Left ventricle myocardium superior (tissue), 1 donor: Measurements from ENCODE around the gene UPK3BL2. TPM values are rescaled to one million over a fixed set of nuclear protein-coding genes. Genes with fewer than 3 reads are reported as not detected.
"Not testable (repeated sequence)": the region's sequence is repeated elsewhere in the genome, so short reads cannot be mapped to it uniquely, and the experiment has no call there.

Experiments
- ATAC-seq: fragments of 200-7000 bp; cut with Tn5 transposase; one replicate; pipeline ENCODE4 v1.9.1; 2020; ENCODE audit warnings: mild to moderate bottlenecking, moderate library complexity
- DNase-seq: peaks from one replicate; pipeline ENCODE4 v3.0.0-alpha.2; 2020
- intact Hi-C: fragments of 100-400 bp; cut with micrococcal nuclease; formaldehyde crosslinking; loops from one replicate; pipeline ENCODE4 v1.11.0; 2022
- total RNA-seq: library from RNA; stranded (reverse); fragmentation: NEBNext Ultra II Directional; extraction: Animal tissue kit (Norgen Biotek cat#: 25700); gene quantifications from one replicate; pipeline ENCODE4 v1.2.1, GENCODE V29; 2021
- donor health status: DM: no; HTN: yes; CAD: no; lungs with severe emphysema.

UPK3BL2 gene
- total RNA-seq, 1 donor from 2014 or later: 2.9 TPM

- intact Hi-C loops, ATAC-seq, DNase-seq: not testable (repeated sequence)
Observed at GRCh38 chr7:102503141-102503540, 40.4 kb downstream of the UPK3BL2 start.

DNA sequence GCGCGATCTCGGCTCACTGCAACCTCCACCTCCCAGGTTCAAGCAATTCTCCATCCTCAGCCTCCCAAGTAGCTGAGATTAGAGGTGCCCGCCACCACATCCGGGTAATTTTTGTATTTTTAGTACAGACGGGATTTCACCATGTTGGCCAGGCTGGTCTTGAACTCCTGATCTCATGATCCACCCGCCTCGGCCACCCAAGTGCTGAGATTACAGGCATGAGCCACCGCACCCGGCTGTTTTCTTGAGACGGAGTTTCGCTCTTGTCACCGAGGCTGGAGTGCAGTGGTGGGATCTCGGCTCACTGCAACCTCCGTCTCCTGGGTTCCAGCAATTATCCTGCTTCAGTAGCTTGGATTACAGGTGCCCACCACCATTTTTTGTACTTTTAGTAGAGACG lies 45.2 kb downstream of the UPK3BL2 start:
- peak; percentile 29 for DNase-seq
- ATAC-seq, intact Hi-C loops: not testable (repeated sequence)

DNA sequence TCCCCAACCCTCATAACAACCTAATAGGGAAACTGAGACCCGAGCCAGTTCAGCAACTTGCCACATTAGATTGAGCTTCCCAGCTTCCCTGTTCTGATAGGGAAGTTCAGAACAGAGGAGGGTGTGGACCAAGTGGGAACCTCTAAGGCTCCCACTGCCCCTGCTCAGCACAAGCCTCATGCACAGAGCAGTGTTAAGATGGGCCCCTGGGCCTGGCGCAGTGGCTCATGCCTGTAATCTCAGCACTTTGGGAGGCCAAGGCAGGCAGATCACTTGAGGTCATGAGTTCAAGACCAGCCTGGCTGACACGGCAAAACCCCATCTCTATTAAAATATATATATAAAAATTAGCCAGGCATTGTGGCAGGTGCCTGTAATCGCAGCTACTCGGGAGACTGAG lies 46.2 kb downstream of the UPK3BL2 start:
- intact Hi-C loops, ATAC-seq: not testable (repeated sequence)
- peak; percentile 31 for DNase-seq

GRCh38 chr7:102496861-102497260 lies 46.6 kb downstream of the UPK3BL2 start:
- DNase-seq: peak; percentile 17
- intact Hi-C loops, ATAC-seq: not testable (repeated sequence)

- peak; percentile 61 for ATAC-seq
- DNase-seq, intact Hi-C loops: not testable (repeated sequence)
Observed at GRCh38 chr7:102494473-102495149, 48.9 kb downstream of the UPK3BL2 start.

DNA sequence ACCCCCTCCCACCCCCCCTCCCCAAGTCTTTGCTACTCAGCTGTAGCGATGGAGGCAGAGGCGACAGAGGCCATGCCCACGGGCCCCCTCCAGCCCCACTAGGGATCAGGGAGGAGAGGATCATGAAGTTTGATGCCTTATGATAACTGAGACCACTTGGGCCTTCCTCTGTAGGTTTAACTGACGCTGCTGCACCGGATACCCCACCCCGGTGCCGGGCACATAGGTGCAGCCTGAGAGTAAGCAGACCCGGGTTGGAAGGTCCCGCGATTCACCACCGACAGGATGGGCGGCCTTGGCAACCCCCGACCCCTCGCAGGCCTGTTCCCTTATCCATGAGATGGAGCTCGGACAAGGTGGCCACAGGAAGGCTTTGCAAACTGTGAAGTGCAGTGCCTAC lies 49.5 kb downstream of the UPK3BL2 start:
- ATAC-seq, intact Hi-C loops: not testable (repeated sequence)
- DNase-seq: peak; percentile 32

GRCh38 chr7:102493220-102493935 lies 50.1 kb downstream of the UPK3BL2 start:
- ATAC-seq: peak; percentile 81

GRCh38 chr7:102490529-102491075 lies 52.9 kb downstream of the UPK3BL2 start:
- intact Hi-C loops: not testable (repeated sequence)
- peak; percentile 26 for ATAC-seq
- DNase-seq: peak; percentile 42

More at GRCh38 chr7:102493220-102493935, 50.1 kb downstream of the UPK3BL2 start:
- intact Hi-C loops: not testable (repeated sequence)
- DNase-seq: peak; percentile 30

Other genes starting within 250 kb of the UPK3BL2 start
- not detected for gene SPDYE6, start 187.3 kb downstream of the UPK3BL2 start, total RNA-seq
- gene PRKRIP1, start 147.3 kb downstream of the UPK3BL2 start, total RNA-seq: 11.8 TPM
- gene ORAI2, start 110.1 kb downstream of the UPK3BL2 start, total RNA-seq: 3.1 TPM
- gene ALKBH4, start 78.8 kb downstream of the UPK3BL2 start, total RNA-seq: 4.5 TPM
- 10.4 TPM for gene LRWD1, start 78.7 kb downstream of the UPK3BL2 start, total RNA-seq
- gene POLR2J, start 64.8 kb downstream of the UPK3BL2 start, total RNA-seq: 49.6 TPM
- gene RASA4B, start 25.9 kb downstream of the UPK3BL2 start, total RNA-seq: 7.5 TPM
- not detected for gene SPDYE2, start 7.5 kb upstream of the UPK3BL2 start, total RNA-seq
- gene POLR2J3, start 28.9 kb upstream of the UPK3BL2 start, total RNA-seq: 11.1 TPM
- gene RASA4, start 73.1 kb upstream of the UPK3BL2 start, total RNA-seq: 20.2 TPM
- gene UPK3BL1, start 99.1 kb upstream of the UPK3BL2 start, total RNA-seq: 13.0 TPM
- not detected for gene SPDYE2B, start 106.6 kb upstream of the UPK3BL2 start, total RNA-seq
- 3.4 TPM for gene POLR2J2, start 128.0 kb upstream of the UPK3BL2 start, total RNA-seq
- 9.3 TPM for gene FAM185A, start 205.3 kb upstream of the UPK3BL2 start, total RNA-seq